ENCODE data around the gene SPECC1L. TPM values are rescaled to one million over a fixed set of nuclear protein-coding genes. Genes with fewer than 3 reads are reported as not detected.

SPECC1L gene
- total and polyA plus RNA-seq, 9 donors: 19.3 to 94.4 (median 66.3) TPM

- TF ChIP-seq EP300 (IDR thresholded peaks at IDR 0.05) (no peak), POLR2A (IDR thresholded peaks at IDR 0.05) (no peak)
- TF ChIP-seq, protein P1, sequence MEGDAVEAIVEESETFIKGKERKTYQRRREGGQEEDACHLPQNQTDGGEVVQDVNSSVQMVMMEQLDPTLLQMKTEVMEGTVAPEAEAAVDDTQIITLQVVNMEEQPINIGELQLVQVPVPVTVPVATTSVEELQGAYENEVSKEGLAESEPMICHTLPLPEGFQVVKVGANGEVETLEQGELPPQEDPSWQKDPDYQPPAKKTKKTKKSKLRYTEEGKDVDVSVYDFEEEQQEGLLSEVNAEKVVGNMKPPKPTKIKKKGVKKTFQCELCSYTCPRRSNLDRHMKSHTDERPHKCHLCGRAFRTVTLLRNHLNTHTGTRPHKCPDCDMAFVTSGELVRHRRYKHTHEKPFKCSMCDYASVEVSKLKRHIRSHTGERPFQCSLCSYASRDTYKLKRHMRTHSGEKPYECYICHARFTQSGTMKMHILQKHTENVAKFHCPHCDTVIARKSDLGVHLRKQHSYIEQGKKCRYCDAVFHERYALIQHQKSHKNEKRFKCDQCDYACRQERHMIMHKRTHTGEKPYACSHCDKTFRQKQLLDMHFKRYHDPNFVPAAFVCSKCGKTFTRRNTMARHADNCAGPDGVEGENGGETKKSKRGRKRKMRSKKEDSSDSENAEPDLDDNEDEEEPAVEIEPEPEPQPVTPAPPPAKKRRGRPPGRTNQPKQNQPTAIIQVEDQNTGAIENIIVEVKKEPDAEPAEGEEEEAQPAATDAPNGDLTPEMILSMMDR (IDR thresholded peaks at IDR 0.05): no peak
- intact Hi-C loops (cut with DNase I): loop anchor here in 3 of 4 donors (10.0 kb wide), 3 partner anchors 95 to 195 kb away; partner anchors contain the start of gene ADORA2A (in 1 of the 3)
- Histone ChIP-seq H3K27me3 (no peaks in the 10 kb centered on the region), H3K36me3 (no peaks in the 10 kb centered on the region), H3K4me3 (no peak overlapping the region), H3K4me1 (ENCODE audit: insufficient read depth) (no peaks in the 10 kb centered on the region), H3K9me3 (no peaks in the 10 kb centered on the region), H3K27ac (no peak overlapping the region)
- 84 to 90% (median 86%) methylated on average over 6 of the region's 6 CpGs for WGBS, 3 donors
- DNase-seq: no peak
These were observed 58.8 kb downstream of the SPECC1L start for GRCh38 chr22:24329453-24329852.

GRCh38 chr22:24330636-24331035 lies 60.0 kb downstream of the SPECC1L start:
- Histone ChIP-seq H3K9me3 (no peaks in the 10 kb centered on the region), H3K27ac (no peak overlapping the region), H3K36me3 (no peaks in the 10 kb centered on the region), H3K4me3 (no peak overlapping the region), H3K4me1 (ENCODE audit: insufficient read depth) (no peaks in the 10 kb centered on the region), H3K27me3 (no peaks in the 10 kb centered on the region)
- intact Hi-C loops (cut with DNase I): no loop called here
- 0 to 42% (median 33%) methylated on average over 1 of the region's 1 CpG for WGBS, 3 donors
- TF ChIP-seq EP300 (IDR thresholded peaks at IDR 0.05) (no peak), POLR2A (IDR thresholded peaks at IDR 0.05) (no peak)
- TF ChIP-seq, protein P1 (IDR thresholded peaks at IDR 0.05): no peak
- DNase-seq: no peak

DNA sequence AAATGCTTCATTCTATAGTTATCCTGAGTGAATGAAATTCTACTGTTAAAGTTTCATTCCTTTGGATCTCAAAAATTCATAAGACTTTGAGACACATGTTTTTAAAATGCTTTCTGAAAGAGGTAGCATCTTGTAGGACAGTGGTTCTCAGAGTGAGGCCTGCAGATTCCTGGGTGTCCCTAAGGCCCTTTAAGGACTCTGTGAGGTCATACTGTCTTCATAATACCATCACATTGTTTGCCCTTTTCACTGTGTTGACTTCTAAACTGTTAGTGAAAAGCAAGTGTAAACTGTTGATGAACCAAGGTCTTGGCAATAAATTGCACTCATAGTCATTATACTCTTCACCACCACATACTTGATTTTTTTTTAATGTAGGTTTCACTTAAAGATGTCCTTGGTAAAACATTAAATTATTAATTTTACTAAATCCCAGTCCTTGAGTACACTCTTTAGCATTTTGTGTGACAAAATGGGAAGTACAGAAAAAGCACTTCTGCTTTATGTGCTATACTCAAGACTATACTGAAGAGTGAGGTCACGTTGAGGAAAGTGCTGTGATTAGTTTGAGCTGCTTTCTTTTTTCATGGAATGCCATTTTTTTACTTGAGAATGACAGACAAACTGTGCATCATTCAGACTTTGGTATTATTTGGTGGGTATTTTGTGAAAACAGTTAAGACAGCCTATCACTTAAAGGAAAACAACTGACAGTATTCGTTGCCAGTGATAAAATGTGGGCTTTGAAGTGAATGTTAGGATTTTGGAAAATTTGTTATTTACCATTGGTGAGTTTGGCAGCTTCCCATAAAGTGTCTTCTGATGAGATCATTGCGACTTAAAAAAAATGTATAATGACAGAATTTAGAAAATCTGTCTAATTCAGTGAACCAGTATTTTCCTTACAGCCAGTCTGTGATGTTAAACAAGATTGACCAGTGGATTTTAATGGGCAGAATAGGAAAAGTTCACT lies 61.1 kb downstream of the SPECC1L start:
- Histone ChIP-seq H3K36me3 (no peaks in the 10 kb centered on the region), H3K27ac (no peak overlapping the region), H3K4me3 (no peak overlapping the region), H3K9me3 (no peaks in the 10 kb centered on the region), H3K27me3 (no peaks in the 10 kb centered on the region), H3K4me1 (ENCODE audit: insufficient read depth) (no peaks in the 10 kb centered on the region)
- TF ChIP-seq, protein P1 (IDR thresholded peaks at IDR 0.05): no peak
- TF ChIP-seq POLR2A (IDR thresholded peaks at IDR 0.05) (no peak), EP300 (IDR thresholded peaks at IDR 0.05) (no peak)
- intact Hi-C loops (cut with DNase I): no loop called here
- 49 to 67% (median 50%) methylated on average over 3 of the region's 3 CpGs for WGBS, 3 donors
- no peak for DNase-seq

GRCh38 chr22:24333301-24333700 lies 62.7 kb downstream of the SPECC1L start:
- H3K4me3 ChIP-seq: no peak overlapping the region
- no peaks in the 10 kb centered on the region for H3K9me3 ChIP-seq
- no peaks in the 10 kb centered on the region for H3K4me1 ChIP-seq (ENCODE audit: insufficient read depth)
- WGBS, 3 donors: 82 to 94% (median 83%) methylated on average over 2 of the region's 2 CpGs
- no peak for TF ChIP-seq POLR2A (IDR thresholded peaks at IDR 0.05)
- TF ChIP-seq, protein P1 (IDR thresholded peaks at IDR 0.05): no peak
- no peaks in the 10 kb centered on the region for H3K36me3 ChIP-seq
- intact Hi-C loops (cut with DNase I): no loop called here
- DNase-seq: no peak
- no peak overlapping the region for H3K27ac ChIP-seq
- no peaks in the 10 kb centered on the region for H3K27me3 ChIP-seq
